Small intestine (tissue), 7 donors: ENCODE data around the gene TTLL9. TPM values are rescaled to one million over a fixed set of nuclear protein-coding genes. Genes with fewer than 3 reads are reported as not detected.
"Not testable (repeated sequence)": the region's sequence is repeated elsewhere in the genome, so short reads cannot be mapped to it uniquely, and the experiment has no call there.

ENCODE experiments used
- DNase-seq, 2 donors: peaks; one replicate each; pipeline versions ENCODE4 v3.0.0 to v3.0.0-alpha.2; 2013
- FAIRE-seq: peaks from 2 replicates; lab custom pipeline; 2012; peaks lifted over from hg19 to GRCh38; lab: Jason Lieb, UNC
- H3K27ac ChIP-seq, 3 donors: one replicate each; pipeline ENCODE4 v1.5.1; 2013; ENCODE audit warnings: low read length in 2 of 3, mild to moderate bottlenecking in 2 of 3, control low read depth in 1 of 3, inconsistent platforms in 1 of 3, low read depth in 1 of 3, moderate library complexity in 1 of 3
- H3K27me3 ChIP-seq, 3 donors: one replicate each; pipeline ENCODE4 v1.6.1; 2013; ENCODE audit warnings: low read length in 3 of 3, inconsistent platforms in 1 of 3; ENCODE audit not compliant: control insufficient read depth in 3 of 3, insufficient read depth in 3 of 3
- H3K36me3 ChIP-seq, 3 donors: one replicate each; pipeline ENCODE4 v1.6.1; 2013; ENCODE audit warnings: low read length in 3 of 3, inconsistent platforms in 1 of 3, low read depth in 1 of 3, mild to moderate bottlenecking in 1 of 3, moderate library complexity in 1 of 3; ENCODE audit not compliant: control insufficient read depth in 3 of 3, insufficient read depth in 2 of 3
- H3K4me1 ChIP-seq, 3 donors: one replicate each; pipeline ENCODE4 v1.6.1; 2013; ENCODE audit warnings: low read length in 2 of 3, inconsistent platforms in 1 of 3, low read depth in 1 of 3, mild to moderate bottlenecking in 1 of 3, moderate library complexity in 1 of 3; ENCODE audit not compliant: control insufficient read depth in 3 of 3, insufficient read depth in 2 of 3
- H3K4me3 ChIP-seq, 3 donors: one replicate each; pipeline ENCODE4 v1.5.1; 2013; ENCODE audit warnings: low read length in 3 of 3, control low read depth in 1 of 3, inconsistent platforms in 1 of 3, low read depth in 1 of 3, mild to moderate bottlenecking in 1 of 3, moderate library complexity in 1 of 3
- H3K9me3 ChIP-seq, 2 donors: one replicate each; pipeline ENCODE4 v1.6.1; 2013; ENCODE audit warnings: low read depth in 1 of 2, low read length in 1 of 2; ENCODE audit not compliant: control insufficient read depth in 2 of 2, insufficient read depth in 1 of 2
- WGBS, 3 donors: extraction: QIAGEN DNeasy Blood & Tissue Kit; methylation state at CpG; one replicate each; pipeline ENCODE4 v1.1.7; 2013; 5-methylcytosine and 5-hydroxymethylcytosine counted together
- polyA plus RNA-seq, 4 donors: library from polyadenylated mRNA; stranded (reverse) in 3 of 4; unstranded in 1 of 4; fragments of 200-250 nt in 3 of 4; fragments of 120-200 nt in 1 of 4; gene quantifications; one replicate each; pipeline versions ENCODE4 v1.2.1 to v1.2.3, GENCODE V29; 2013
- donor health status: healthy with polysubstance abuse.
- donor health status: control.
- donor health status: control.
- donor health status: Bipolar disorder and iron deficiency.
- donor health status: healthy.

Gene TTLL9
- polyA plus RNA-seq, 4 donors: 0.07 to 0.38 TPM; not detected in 2

- peaks cover 0 to 3% (median 0%) of the 10 kb centered on the region in 3 donors for H3K27me3 ChIP-seq
- DNase-seq (no peak), FAIRE-seq (no peak)
- peaks cover 0 to 17% (median 0%) of the 10 kb centered on the region in 3 donors for H3K4me1 ChIP-seq
- H3K27ac ChIP-seq: no peak overlapping the region
- H3K9me3 ChIP-seq: no peaks in the 10 kb centered on the region
- 90 to 91% (median 91%) methylated on average over 8 of the region's 8 CpGs for WGBS, 3 donors
- no peak overlapping the region for H3K4me3 ChIP-seq
- no peaks in the 10 kb centered on the region for H3K36me3 ChIP-seq
These were observed 54.1 kb downstream of the TTLL9 start for GRCh38 chr20:31924561-31924960.

- Histone ChIP-seq H3K4me3 (no peak overlapping the region), H3K27ac (no peak overlapping the region), H3K9me3 (no peaks in the 10 kb centered on the region), H3K4me1 (peaks cover 0 to 7% (median 0%) of the 10 kb centered on the region in 3 donors), H3K27me3 (peaks cover 0 to 3% (median 0%) of the 10 kb centered on the region in 3 donors), H3K36me3 (no peaks in the 10 kb centered on the region)
- WGBS, 3 donors: 64 to 68% (median 64%) methylated on average over 6 to 9 of the region's 9 CpGs
- FAIRE-seq (no peak), DNase-seq (no peak)
These were observed 55.2 kb downstream of the TTLL9 start for GRCh38 chr20:31925631-31926030.

GRCh38 chr20:31926493-31926892 is 56.1 kb downstream of the TTLL9 start:
- Histone ChIP-seq H3K4me1 (peaks cover 0 to 5% (median 0%) of the 10 kb centered on the region in 3 donors), H3K4me3 (no peak overlapping the region), H3K9me3 (no peaks in the 10 kb centered on the region), H3K27ac (no peak overlapping the region), H3K36me3 (no peaks in the 10 kb centered on the region), H3K27me3 (peaks cover 0 to 3% (median 0%) of the 10 kb centered on the region in 3 donors)
- DNase-seq: no peak
- 85 to 90% (median 86%) methylated on average over 2 of the region's 2 CpGs for WGBS, 3 donors
- no peak for FAIRE-seq

- no peak for FAIRE-seq
- peaks cover 0 to 3% (median 0%) of the 10 kb centered on the region in 3 donors for H3K27me3 ChIP-seq
- WGBS, 3 donors: 69 to 77% (median 70%) methylated on average over 8 of the region's 8 CpGs
- DNase-seq: no peak
- no peak overlapping the region for H3K27ac ChIP-seq
- peaks cover 0 to 5% (median 0%) of the 10 kb centered on the region in 3 donors for H3K4me1 ChIP-seq
- H3K36me3 ChIP-seq: no peaks in the 10 kb centered on the region
- H3K4me3 ChIP-seq: no peak overlapping the region
- no peaks in the 10 kb centered on the region for H3K9me3 ChIP-seq
These were observed 57.3 kb downstream of the TTLL9 start for GRCh38 chr20:31927627-31928159.

DNA sequence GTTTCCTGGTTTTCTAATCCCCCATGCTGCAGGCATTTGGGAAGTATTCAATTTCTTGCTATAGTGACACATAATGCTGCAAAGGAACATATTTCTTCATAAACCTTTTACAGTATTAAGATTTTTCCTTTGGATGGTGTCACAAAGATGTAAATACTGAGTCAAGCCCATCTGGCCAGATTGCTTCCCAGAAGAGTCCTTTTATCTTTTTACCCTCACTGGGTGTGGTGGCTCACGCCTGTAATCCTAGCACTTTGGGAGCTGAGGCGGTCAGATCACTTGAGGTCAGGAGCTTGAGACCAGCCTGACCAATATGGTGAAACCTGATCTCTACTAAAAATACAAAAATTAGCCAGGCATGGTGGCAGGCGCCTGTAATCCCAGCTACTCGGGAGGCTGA is 59.2 kb downstream of the TTLL9 start:
- WGBS, 3 donors: 58 to 73% (median 71%) methylated on average over 4 of the region's 4 CpGs
- H3K36me3 ChIP-seq, H3K4me3 ChIP-seq, FAIRE-seq, H3K4me1 ChIP-seq, DNase-seq, H3K27me3 ChIP-seq, H3K9me3 ChIP-seq, H3K27ac ChIP-seq: not testable (repeated sequence)

DNA sequence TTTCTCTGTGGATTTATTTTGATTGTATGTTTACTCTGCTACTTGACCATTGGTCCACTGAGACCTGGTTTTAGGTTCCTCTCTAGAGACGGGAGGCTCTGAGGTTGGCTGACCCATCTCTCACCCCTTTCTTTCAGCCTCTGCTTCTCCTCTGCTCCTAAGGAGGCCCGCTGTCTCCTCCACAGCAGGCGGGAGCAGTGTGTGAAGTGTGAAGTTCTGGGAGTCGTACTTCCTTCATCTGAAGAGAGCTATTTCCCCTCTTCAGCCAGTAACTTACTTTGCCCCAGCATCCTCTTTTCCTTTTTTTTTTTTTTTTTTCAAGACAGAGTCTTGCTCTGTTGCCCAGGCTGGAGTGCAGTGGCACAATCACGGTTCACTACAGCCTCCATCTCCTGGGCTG is 60.3 kb downstream of the TTLL9 start:
- Histone ChIP-seq H3K36me3 (no peaks in the 10 kb centered on the region), H3K4me3 (no peak overlapping the region), H3K27ac (no peak overlapping the region), H3K27me3 (peaks cover 0 to 3% (median 0%) of the 10 kb centered on the region in 3 donors), H3K4me1 (no peaks in the 10 kb centered on the region), H3K9me3 (no peaks in the 10 kb centered on the region)
- FAIRE-seq (no peak), DNase-seq (no peak)
- 39 to 63% (median 43%) methylated on average over 5 of the region's 5 CpGs for WGBS, 3 donors

DNA sequence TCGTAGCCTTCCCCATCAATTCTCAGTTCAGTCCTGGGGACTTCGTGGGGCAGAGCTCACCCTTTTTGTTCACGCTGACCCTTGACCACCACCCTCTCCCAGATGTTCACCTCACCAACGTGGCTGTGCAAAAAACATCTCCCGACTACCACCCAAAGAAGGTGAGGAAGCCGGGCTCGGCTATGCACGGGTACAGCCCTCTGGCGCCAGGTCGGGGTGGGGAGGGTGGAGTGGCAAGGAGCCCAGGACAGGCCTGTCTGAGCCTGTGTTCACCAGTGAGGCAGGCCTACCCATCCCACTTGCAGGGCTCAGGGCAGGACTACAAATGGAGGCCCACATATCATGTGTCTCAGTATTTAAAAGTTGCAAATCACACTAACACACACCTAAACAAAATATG is 63.3 kb downstream of the TTLL9 start:
- Histone ChIP-seq H3K9me3 (no peaks in the 10 kb centered on the region), H3K4me3 (no peak overlapping the region), H3K27ac (no peak overlapping the region), H3K36me3 (no peaks in the 10 kb centered on the region), H3K27me3 (no peaks in the 10 kb centered on the region), H3K4me1 (no peaks in the 10 kb centered on the region)
- WGBS, 3 donors: 85 to 89% (median 87%) methylated on average over 10 of the region's 10 CpGs
- DNase-seq: no peak
- no peak for FAIRE-seq

DNA sequence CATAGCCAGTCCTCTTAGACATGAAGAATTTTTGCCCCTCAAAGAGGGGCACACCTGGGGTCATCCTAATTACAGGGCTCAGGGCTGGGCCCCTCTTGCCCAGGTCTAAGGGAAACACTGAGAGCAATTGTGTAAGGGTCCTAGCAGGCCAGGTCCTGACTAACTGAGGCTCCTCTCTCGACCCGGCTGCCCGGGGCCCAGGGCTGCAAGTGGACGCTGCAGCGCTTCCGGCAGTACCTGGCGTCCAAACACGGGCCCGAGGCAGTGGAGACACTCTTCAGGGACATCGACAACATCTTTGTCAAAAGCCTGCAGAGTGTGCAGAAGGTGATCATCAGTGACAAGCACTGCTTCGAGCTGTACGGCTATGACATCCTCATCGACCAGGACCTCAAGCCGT is 64.1 kb downstream of the TTLL9 start:
- DNase-seq: no peak
- 88 to 90% (median 90%) methylated on average over 14 of the region's 14 CpGs for WGBS, 3 donors
- no peaks in the 10 kb centered on the region for H3K4me1 ChIP-seq

More for the DNA sequence above, 64.1 kb downstream of the TTLL9 start:
- Histone ChIP-seq H3K27me3 (no peaks in the 10 kb centered on the region), H3K9me3 (no peaks in the 10 kb centered on the region), H3K27ac (no peak overlapping the region), H3K36me3 (no peaks in the 10 kb centered on the region), H3K4me3 (no peak overlapping the region)
- FAIRE-seq: no peak
